Measurements from ENCODE around the gene STKLD1.
"Not testable (repeated sequence)": the region's sequence is repeated elsewhere in the genome, so short reads cannot be mapped to it uniquely, and the experiment has no call there.

Gene STKLD1

DNA sequence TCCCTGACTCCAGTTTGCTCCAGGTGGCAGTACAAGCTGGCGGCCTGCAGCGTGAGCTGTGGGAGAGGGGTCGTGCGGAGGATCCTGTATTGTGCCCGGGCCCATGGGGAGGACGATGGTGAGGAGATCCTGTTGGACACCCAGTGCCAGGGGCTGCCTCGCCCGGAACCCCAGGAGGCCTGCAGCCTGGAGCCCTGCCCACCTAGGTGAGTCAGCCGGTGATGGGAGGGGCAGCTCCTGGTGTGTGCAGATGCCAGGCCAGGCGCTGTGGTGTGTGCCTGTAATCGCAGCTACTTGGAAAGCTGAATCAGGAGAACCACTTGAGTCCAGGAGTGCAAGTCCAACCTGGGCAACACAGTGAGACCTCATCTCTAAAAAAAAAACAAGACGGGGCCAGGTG is 73.6 kb downstream of the STKLD1 start:
- no peak for DNase-seq

DNA sequence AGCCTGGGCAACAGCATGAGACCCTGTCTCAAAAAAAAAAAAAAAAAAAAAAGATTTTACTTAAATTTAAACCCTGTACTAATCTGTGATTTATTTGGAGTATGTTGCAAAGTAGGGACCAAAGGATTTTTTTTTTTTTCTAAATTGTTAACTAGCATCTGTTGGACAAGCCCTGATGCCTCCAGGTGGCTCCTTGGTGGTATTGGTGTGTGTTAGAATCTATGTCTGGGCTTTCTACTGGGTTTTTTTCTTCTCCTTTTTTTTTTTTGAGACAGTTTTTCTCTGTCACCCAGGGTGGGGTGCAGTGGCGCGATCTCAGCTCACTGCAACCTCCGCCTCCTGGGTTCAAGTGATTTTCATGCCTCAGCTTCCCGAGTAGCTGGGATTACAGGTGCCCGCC is 75.7 kb downstream of the STKLD1 start:
- DNase-seq = not testable (repeated sequence)

DNA sequence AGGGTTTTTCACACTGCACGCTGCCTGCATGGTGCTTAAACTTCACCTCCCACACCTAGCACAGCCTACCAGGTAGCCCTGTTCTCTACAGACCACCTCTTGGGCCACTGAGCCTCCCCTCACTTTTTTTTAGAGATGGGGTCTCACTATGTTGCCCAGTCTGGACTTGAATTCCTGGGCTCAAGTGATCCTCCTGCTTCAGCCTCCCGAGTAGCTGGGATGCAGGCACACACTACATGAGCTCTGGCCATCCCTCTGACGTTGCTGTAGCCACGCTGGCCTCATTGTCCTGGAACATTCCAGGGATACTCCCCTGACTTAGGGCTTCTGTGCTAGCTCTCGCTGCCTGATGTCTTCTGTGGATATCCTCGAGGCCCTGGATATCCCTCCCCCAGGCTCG is 76.4 kb downstream of the STKLD1 start:
- DNase-seq = no peak

DNA sequence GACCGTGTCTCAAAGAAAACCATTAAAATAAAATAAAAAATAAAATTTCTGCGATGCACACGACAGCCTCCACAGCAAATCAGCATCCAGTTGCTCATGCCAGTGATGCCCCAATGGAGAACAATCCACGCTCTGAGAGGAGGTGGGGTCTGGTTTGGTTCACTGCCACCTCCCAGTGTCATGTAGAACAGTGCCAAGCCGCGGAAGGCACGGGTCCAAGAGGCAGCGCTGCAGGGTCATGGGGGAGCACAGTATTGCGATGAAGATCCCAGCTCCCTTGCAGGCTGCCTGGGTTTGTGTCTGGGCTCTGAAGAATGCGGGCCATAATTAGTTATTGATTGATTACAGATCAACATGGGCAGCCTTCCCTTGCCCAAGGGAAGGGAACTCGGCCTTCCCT is 77.5 kb downstream of the STKLD1 start:
- no peak for DNase-seq

DNA sequence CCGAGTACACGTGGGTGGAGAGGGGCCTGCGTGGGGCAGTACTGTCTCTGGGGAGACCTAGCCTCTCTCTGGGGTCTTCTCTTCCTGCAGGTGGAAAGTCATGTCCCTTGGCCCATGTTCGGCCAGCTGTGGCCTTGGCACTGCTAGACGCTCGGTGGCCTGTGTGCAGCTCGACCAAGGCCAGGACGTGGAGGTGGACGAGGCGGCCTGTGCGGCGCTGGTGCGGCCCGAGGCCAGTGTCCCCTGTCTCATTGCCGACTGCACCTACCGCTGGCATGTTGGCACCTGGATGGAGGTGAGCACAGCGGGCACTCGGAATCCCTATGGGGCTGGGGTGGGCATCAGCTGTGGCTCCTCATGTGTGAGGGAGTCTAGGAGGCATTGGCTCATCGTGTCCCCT is 78.2 kb downstream of the STKLD1 start:
- DNase-seq = no peak

DNA sequence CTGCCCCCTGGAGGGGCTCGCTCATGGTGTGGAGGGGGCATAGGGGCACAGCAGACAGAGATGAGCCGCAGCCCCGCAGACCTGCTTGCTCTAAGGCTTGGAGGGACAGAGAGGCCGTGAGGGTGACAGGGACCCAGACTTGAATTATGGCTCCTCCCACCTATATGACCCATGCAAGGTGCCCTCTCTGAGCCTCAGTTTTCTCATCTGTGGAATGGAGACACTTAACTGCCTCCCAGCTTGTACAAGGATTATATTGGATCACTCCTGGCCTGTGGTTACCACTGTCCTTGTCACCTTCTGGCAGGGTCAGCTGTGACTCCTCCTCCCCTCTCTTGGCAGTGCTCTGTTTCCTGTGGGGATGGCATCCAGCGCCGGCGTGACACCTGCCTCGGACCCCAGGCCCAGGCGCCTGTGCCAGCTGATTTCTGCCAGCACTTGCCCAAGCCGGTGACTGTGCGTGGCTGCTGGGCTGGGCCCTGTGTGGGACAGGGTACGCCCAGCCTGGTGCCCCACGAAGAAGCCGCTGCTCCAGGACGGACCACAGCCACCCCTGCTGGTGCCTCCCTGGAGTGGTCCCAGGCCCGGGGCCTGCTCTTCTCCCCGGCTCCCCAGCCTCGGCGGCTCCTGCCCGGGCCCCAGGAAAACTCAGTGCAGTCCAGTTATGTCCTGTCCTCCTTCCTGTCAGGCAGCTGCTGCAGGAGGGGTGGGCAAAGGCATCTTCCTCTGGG is 78.9 kb downstream of the STKLD1 start:
- no peak for DNase-seq

Data from GF-D8 (cell line).